Urothelium cell line (cell line): ENCODE data around the gene ADGRL2.

Source experiments
- DNase-seq: peaks from one replicate; pipeline ENCODE4 v3.0.0; 2011; ENCODE audit warnings: low spot score, mixed read lengths
- FAIRE-seq: peaks from 2 replicates; lab custom pipeline; 2011; peaks lifted over from hg19 to GRCh38; lab: Jason Lieb, UNC

The ADGRL2 gene

DNA sequence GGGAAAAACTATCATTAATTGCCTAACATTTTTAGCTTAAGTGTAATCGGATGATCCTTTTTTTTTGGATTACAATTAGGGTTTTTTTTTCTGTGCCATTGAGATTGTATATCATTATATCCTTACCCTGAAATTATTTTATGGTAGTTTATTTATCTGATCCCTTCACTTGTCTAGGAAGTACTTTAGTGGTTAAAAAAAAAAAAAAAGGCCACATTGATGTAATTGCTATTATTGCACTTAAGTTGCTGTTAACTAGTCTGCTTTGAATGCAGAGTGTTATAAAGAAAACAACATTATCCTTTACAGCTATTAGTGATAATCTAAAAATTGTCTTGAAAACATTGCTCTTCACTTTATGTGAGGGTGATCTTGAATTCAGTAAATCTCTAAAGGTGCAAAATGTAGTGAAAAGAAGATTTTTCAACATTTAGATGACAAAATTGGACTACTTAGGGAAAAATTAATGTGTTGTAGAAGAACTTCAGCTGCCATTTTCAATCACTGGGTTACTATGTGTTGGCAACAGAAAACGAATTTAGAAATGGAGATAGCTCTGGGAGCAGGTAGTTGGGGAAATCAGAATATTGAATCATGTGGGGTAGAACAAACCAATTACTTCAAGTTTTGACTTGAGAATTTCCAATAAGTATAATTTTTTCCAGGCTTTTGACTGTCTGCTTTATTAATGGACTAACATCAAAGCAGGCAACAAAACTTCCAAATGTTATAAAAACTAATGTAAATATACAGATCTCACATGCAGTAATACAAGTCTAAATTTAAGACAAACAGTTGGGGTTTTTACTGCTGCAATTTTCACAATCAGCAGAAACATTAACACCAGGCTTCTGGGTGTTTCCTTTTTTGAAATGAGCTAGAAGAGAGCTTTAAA is 5.0 kb downstream of the ADGRL2 start:
- no peak for FAIRE-seq
- DNase-seq, result no peak

DNA sequence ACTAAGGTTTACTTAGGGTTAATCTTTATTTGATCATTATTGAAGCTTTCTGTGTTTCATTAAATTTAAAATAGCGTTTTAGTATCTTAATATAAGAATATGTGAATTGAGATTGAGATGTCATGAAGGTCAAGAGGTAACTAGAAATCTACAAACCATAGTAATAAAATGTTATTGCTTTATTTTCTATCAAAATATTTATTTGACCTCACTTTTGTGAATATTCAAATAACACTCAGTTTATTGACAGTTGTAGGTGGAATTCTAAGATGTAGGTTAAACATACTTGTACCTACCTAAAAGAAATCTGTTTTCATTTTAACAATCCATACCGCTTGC is 5.7 kb downstream of the ADGRL2 start:
- FAIRE-seq (no peak), DNase-seq (no peak)

DNA sequence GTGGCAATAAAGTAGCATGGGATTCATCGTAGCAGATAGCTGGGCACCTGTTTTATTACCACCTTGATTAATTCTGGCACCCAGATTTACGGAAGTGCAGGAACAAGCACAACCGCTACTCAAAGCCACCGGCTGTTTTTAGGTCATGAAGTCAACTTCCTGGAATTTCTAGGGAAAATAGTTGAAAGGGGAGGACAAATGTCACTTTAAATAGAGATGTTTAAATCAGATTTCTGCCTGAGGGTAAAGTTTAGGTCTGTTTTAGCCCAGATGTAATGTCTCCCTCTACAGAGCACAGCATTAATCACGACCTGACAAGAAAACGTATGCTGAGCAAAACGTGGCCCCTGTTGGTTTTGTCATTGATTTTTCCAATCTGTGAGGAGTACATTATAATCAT is 8.0 kb downstream of the ADGRL2 start:
- no peak for FAIRE-seq
- no peak for DNase-seq

- DNase-seq (no peak), FAIRE-seq (no peak)
Measured at GRCh38 chr1:81809808-81810207, 9.1 kb downstream of the ADGRL2 start.

DNA sequence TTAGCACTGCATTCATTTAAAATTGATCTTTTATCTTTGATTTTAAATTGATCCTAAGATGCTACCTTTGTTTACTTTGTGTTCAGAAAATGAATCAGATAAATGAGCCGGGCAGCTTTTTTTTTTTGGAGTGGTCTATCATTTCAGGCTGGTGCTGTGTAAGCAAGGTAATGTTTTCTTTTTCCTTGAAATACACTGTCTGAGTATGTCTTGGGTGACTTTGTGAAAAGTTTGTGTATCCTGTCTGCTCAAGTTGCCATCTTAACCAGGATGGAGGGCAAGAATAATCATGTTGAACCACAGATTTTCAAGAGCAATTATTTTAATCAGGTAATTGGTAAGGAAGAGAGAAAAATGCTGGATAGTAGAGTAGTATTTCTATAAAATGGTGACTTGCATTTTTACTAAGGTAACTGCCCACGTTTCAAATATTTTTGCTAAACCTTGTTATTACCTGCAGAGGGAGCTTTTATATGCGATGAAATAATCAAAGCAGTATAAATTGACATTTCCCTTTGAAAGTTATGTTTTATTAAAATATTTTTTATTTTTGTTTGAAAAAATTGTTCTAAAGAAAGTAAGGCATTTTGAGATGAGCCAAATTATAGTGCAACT is 11.1 kb downstream of the ADGRL2 start:
- DNase-seq (no peak), FAIRE-seq (no peak)

- FAIRE-seq (no peak), DNase-seq (no peak)
Measured at GRCh38 chr1:81812712-81813111, 12.0 kb downstream of the ADGRL2 start.

GRCh38 chr1:81813691-81814090 is 13.0 kb downstream of the ADGRL2 start:
- DNase-seq (no peak), FAIRE-seq (no peak)

- FAIRE-seq (no peak), DNase-seq (no peak)
Measured at GRCh38 chr1:81819613-81820012, 18.9 kb downstream of the ADGRL2 start.

DNA sequence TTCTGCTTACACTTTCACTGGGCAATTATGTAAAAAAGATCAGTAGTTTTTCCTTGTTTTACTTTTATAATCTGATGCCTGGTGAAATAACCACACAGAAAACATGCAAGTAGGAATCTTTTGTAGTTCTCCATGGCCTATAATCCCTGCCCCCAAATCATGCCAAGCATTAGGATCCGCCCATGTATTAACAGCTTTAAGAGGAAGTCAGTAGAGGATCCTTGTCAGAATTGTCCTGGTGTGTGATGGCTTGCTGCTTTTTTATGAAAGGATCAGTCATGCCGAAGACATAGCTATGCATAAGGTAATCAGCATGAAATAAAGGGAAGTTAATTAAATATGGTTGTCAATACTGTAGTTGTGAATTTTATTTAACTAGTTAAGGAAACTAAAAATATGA is 20.0 kb downstream of the ADGRL2 start:
- no peak for DNase-seq
- no peak for FAIRE-seq

DNA sequence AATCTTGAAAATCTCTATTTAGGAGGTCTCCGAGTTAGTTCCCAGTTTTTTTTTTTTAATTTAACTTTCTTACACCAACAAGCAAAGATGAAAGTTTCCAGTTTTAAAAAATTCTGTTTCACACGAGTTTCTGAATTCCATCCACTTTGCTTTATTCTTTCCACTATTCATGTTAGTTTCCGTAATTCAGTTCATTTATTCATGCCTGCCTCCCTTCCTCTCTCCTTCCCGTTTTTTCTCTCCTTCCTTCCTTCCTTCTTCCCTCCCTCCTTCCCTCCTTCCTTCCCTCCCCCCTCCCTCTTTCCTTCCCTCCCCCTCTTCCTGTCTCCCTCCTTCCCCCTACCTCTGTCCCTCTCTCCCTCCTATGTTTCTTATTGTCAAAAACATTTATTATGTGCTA is 22.3 kb downstream of the ADGRL2 start:
- DNase-seq (no peak), FAIRE-seq (no peak)

DNA sequence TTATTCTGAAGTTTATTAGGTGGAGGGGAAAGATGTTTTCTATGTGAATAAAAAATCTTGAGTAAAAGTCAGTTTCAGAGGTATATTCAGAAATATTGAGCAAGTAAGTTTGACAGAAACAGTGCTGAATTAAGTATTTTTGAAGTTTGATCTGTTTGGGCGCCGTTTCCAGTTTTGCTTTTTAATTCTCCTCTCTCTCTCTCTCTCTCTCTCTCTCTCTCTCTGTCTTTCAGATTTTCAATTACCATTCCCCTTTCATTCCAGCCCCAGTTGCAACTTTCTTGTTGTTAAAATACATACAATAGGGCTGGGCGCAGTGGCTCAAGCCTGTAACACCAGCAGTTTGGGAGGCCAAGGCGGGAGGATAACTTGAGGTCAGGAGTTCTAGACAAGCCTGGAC is 24.0 kb downstream of the ADGRL2 start:
- FAIRE-seq, result no peak

GRCh38 chr1:81827942-81828341 is 27.2 kb downstream of the ADGRL2 start:
- FAIRE-seq, result no peak
- no peak for DNase-seq

More for the DNA sequence above, 24.0 kb downstream of the ADGRL2 start:
- DNase-seq, result no peak

- DNase-seq, result no peak
- FAIRE-seq, result no peak
Measured at GRCh38 chr1:81832573-81832972, 31.8 kb downstream of the ADGRL2 start.

- DNase-seq, result no peak
- FAIRE-seq, result no peak
Measured at GRCh38 chr1:81833722-81834121, 33.0 kb downstream of the ADGRL2 start.

- DNase-seq (no peak), FAIRE-seq (no peak)
Measured at GRCh38 chr1:81834268-81834667, 33.5 kb downstream of the ADGRL2 start.

DNA sequence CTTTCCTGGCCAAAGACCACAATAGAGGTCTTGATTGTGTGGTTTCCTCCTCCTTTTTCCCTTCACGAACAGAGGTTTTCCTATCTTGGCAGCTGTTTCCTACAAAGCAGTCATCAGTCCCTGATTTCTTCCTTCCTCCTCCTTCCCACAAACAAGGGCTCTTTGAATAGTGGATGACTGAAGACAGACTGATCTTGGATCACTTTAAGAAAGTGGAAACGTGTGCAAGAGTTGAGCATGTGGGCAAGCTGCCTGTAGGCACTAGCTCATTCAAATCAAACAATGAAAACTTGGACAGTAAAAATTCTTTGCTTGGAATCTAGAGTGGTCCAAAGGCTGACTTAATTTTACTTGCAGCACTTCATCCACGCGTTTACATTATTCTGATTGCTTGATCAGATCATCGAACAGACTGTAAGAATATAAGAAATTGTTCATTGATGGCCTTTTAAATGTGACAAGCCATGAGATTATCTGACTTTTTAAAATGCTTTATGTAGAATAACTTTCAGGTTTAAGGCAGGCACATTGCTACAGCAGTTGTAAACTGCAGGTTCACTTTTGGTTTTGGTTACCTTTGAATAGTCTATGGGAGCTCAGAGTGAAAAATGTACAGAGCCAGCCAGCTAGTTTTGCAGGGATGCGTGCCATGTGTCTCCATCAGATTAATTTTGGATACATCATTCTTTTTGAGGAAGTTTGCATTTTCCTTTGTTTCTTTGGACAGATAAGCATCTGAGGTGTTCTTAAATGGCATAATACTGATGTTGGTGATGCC is 34.4 kb downstream of the ADGRL2 start:
- FAIRE-seq (no peak), DNase-seq (peak; percentile 6)

- no peak for DNase-seq
- no peak for FAIRE-seq
Measured at GRCh38 chr1:81836007-81836626, 35.4 kb downstream of the ADGRL2 start.

DNA sequence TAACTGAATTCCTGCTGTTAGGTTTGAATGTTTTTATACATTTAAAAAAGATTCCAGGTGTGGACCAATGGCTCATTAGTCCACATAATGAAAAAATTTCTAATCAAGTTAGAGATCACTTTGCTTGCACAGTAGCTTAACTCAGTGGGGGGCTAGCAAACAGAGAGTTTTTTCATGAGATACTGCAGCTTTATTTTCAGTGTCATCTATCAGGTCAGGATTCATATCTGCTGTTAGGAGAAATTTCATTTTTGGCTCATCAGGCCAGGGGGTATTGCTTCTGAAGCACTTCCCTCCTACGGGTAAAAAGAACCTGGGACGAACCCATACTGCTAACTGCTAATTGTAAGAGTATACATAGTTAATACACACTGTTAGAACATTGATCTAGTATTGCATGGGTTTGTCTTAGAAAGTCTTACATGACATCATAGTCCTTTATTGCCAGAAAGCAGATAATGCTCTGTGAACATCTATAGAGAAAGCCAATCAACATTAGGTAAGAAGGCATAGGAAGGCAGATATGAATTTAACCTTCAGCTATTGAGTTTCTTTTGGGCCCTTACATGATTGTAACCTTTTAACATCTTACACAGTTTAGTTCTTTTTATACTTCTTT is 38.0 kb downstream of the ADGRL2 start:
- DNase-seq (no peak), FAIRE-seq (no peak)

GRCh38 chr1:81840805-81841204 is 40.1 kb downstream of the ADGRL2 start:
- no peak for FAIRE-seq
- DNase-seq, result no peak

- DNase-seq (no peak), FAIRE-seq (no peak)
Measured at GRCh38 chr1:81841795-81842194, 41.1 kb downstream of the ADGRL2 start.

GRCh38 chr1:81844477-81844876 is 43.7 kb downstream of the ADGRL2 start:
- DNase-seq (no peak), FAIRE-seq (no peak)
